Suppressor macrophage (primary cell): Measurements from ENCODE around the gene KANTR.
"Not testable (repeated sequence)": the region's sequence is repeated elsewhere in the genome, so short reads cannot be mapped to it uniquely, and the experiment has no call there.

Experiments used
- DNase-seq, 4 experiments: peaks; one replicate each; pipeline ENCODE4 v3.0.0-alpha.2; 2020 to 2022

Gene KANTR

DNA sequence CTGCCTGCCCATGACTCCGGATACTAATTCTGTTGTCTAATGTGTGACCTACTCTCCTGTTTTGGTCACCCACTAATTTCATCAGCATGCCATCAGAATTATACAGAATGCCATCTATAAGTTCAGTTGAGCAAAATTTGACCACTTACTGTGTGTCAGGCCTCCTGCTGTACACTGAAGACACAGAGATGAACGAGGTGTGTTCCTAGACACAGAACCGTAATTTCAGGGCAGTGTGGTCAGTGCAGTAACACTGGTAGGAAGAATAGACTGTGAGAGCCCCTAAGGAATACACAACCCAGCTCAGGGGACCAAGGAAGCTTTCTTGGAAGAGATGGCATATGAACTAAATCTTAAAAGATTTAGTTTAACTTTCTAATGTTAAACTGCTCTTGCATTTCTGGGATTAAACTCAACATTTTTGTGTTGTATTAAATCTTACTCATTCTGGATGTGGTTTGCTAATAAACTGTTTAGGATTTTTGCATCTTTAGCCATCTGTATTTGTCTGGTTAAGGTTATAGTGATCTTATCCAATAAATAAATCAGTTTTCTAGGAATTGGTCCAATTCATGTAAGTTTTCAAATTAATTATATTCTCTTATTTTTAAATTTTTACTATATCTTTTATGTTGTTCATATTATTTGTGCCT is 34.3 kb downstream of the KANTR start:
- no peak for DNase-seq

DNA sequence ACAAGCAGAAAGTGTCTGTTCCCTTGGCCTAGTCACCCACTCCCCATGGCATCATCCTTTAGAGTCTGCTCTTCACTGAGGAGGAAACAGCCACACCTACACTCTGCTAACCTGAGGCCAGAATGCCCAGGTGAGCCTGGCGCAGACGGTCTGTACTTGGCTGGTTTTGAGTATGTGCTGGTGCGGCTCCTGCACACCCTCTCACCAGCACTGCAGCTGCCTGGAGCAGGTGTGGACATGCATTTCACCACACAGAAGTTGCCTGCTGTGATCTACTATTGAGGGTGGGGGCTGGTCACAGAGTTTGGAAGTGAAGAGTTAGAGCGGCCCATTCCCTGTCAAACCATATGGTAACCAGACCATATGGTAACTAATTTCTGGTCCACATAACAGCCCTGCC is 39.5 kb downstream of the KANTR start:
- DNase-seq = no peak

DNA sequence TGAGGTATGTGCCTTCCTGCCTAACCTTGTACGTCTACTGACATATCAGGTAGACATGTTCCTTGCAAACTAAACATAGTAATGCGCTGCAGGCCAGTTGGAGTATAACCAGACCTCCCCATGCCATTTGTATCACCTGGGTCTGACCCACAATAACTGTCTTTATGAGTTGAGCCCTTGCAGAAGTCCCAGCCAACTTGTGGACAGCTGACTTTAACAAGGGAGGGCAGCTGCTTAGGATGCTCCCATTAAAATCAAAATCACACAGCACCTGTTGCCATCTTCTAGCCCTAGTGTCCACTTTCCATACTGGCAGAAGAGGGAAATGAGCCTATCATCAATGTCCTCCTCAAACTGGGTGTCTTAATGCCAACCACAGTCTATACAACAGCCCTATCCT is 41.6 kb downstream of the KANTR start:
- no peak for DNase-seq

DNA sequence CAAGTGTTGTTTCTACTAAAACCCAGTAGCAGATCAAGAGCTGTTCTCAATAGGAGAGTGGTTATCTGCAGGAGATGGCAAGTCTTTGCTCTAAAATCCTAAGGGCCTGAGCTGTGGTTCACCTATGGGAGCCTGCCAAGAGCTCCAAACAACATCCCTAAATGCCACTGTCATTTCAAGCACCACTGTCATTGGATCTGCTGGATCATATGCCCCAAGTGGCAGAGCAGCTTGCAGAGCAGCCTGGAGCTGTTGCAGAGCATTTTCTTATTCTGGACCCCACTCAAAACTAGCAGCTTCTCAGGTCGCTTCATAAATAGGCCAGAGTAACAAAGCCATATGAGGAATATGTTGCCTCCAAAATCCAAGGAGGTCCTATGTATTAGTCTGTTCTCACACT is 59.6 kb downstream of the KANTR start:
- DNase-seq = no peak

DNA sequence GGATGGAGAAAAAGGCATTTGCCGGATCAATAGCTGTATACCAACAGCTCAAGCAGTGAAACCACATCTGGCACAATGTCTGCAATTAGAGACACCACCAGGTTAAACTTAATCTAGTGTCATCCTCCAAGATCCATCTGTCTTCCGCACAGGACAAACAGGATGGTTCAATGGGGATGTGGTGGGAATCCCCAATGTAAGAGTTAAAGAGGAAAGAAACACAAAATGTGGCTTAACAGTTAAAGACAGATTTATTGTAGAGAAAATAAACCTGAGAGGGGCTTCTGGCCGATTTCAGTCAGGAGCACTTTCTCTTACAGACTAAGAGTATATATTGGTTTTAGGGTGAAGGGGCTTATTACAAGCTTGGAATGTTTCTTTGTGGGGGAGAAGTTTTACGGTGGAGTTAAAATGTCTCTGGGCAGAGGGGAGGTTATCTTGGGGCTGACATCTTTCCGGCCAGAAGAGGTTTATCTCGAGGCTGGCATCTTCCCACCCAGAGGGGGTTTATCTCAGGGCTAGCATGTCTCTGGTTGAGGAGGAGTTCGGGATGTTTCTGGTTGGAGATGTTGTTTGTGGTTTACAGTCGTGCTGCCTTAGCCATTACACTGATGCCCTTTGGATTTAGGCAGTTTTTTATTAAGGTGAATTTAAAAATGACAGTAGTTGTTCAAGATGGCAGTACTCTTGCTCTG is 61.7 kb downstream of the KANTR start:
- DNase-seq = no peak

DNA sequence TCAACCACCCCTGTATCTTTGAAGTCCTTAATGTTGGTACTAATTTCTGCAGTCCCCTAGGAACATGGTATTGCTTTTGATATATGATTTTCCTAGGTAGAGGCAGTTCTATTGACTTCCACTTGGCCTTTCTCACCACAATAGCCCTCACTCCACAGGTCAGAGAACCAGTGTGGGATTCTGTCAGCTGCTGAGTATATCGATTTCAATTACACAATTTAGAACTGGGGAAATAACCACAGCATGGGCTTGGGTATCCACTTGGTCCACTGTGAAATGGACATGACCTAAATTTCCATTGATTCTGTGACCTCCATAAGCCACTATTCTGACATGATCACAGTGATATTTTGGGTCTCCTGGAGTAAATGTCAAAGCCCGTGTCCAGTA is 62.3 kb downstream of the KANTR start:
- DNase-seq = no peak

DNA sequence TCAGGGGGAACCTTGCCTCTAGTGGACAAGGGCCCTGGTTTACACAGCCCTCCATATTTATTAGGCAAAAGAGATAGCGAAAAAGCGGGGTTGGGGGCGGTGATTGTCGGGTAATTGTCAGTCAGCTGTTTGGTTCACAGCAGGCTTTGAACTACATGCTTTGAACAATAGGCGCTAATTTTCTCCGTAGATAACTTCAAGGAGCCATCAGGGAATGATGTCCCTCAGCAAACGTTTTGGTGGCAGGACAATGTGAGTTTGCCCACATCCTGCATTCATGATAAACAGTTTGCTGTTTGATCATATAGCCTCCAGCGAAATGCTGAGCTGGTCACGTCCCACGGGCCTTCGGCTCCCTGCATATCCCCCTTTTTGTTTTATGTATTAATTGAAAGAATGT is 65.2 kb downstream of the KANTR start:
- DNase-seq = no peak

DNA sequence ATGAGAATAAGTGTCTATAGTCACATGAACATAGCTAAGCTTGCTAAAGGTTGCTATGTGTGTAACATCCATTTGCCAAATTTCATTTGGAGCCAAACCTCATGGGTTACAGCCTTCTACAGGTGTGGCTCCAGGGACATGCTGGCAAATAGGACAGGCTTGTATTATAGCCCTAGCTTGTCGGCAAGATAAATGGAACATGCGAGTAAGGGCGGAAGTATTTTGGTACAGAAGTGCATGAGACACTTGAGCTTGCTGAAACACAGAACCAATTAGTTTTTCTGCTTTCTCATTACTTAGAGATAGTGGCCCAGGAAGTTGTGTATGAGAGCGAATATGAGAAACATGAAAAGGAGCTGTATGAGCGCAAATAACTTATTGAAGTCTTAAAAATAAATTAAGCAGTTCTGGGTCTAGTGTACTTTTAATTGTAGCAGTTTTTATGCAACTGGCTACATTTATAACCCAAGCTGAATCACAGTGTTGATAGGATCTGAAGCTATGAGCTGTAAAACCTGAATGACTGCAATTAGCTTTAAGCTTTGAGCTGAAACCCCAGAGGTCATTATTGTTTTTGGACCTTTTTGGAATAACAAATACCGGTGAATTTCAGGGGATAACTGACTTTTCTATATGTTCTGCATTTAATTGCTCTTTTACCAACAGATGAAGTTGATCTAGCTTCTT is 66.5 kb downstream of the KANTR start:
- DNase-seq = no peak

DNA sequence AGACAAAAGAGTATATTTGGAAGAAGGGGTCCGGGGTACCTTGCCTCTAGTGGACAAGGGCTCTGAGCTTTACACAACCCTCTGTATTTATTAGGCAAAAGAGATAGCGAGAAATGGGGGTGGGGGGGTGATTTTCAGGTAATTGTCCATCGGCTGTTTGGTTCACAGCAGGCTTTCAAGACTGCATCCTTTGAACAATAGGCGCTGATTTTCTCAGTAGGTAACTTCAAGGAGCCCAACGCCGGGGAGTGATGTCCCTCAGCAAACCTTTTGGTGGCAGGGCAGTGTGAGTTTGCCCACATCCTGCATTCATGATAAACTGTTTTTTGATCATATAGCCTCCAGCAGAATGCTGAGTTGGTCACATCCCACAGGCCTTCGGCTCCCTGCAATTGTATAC is 69.5 kb downstream of the KANTR start:
- DNase-seq = no peak

DNA sequence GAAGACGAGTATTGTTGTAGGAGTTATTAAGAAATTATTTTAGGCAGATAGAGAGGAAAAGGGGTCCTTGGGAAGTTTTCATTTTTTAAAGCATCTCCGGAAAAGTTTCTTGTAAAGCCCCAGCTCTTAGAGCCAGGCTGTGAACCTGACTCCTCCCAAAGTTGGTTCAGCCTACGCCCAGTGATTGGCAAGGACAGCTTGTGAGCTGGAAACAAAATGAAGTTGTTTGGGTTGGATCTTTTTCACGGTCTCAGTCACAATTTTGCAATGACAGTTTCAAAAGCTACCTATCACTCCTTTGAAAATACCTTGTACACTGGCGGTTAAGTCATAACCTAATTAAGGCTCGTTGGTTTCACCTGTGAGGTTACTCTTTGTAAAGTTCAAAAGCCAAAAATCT is 70.6 kb downstream of the KANTR start:
- DNase-seq = not testable (repeated sequence)

DNA sequence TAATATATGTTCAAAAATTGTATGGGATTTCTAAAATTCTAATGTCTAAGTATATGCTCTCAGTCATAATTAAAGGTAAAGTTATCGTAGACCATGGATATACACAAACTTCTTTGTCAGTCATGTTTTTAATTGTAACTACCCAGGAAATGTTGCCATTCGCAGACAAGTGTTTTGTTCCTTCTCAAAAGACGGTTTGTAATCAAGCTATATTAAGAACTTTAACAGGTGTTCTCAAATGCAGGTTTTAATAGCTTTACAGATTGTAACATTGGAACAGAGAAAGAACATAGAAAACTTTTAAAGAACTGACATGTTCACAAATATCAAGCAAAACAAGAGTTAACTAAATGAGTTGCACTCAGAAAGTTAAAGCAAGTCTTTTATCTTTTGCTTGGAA is 72.2 kb downstream of the KANTR start:
- DNase-seq = no peak

DNA sequence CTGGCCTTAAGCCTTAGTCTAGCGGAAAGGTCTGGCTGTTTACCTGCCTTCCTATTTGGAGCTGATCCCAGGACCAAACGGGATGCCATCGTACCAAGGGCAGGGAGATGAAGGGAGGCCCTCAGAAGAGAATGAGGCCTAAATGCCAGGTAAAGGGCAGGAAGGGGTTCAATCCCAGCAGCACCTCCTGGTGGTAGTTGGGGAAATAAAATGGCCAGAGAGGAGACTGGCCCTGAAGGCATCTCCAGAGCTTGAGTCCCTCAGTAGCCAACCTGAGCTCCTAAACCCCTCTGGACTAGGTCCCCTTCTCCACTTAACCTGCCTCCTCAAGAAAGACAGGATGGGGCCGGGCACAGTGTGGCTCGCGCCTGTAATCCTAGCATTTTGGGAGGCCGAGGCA is 77.4 kb downstream of the KANTR start:
- DNase-seq = no peak
